ENCODE data around the gene PGA3.

Gene PGA3

DNA sequence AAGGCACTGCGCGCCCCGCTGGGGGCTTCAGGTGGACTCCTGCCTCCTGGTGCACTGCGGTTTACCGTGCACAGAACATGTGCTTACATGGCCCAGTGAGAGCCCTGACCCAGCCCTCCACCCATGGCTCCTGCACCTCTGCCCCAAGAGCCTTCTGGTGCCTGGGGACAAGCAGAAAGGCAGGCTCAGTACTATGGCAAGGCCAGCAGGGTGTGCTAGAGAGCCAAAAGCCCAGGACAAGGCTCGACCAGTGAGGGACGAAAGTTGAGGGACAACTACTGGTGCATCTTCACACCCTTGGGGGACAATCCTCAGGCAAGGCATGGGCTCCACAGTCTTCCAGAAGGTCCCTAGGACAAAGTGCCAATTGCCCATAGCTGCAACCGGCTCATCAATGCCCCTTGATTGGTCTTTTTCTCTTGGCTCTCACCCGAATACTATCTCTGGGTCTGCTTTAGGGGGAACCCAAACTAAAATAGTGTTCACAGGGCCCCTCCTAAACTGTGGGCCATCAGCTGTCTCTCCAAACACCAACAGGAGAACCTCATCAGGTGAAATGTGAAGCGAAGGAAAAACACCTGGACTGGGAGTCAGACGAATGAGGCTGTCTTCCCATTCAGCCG lies 51.2 kb downstream of the PGA3 start:
- DNase-seq: no peak

DNA sequence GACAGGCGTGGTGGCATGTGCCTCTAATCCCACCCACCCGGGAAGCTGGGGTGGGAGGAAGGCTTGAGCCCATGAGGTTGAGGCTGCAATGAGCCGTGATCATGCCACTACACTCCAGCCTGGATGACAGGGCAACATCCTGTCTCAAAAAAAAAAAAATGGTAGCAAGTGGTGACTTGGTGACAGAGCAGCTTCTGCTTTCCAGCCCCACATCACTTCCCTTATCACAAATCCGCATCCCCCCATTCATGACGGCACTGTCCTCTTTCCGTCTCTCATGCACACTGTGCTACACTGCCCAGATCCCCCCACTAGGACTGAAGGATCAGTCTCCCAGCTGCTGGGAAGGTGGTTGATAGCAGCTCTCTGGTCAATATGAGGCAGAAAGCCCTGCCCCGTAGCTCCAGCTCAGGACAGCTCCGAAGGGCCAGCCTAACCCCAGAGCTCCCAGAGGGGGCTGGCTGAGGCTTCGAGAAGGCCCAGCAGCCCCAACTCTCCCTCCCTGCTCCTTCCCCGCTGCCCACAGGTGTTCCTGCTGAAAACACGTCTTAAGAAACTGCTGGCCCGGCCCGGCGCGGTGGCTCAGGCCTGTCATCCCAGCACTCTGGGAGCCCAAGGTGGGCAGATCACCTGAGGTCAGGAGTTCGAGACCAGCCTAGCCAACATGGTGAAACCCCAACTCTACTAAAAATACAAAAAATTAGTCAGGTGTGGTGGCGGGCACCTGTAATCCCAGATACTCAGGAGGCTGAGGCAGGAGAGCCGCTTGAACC lies 53.6 kb downstream of the PGA3 start:
- no peak for DNase-seq

DNA sequence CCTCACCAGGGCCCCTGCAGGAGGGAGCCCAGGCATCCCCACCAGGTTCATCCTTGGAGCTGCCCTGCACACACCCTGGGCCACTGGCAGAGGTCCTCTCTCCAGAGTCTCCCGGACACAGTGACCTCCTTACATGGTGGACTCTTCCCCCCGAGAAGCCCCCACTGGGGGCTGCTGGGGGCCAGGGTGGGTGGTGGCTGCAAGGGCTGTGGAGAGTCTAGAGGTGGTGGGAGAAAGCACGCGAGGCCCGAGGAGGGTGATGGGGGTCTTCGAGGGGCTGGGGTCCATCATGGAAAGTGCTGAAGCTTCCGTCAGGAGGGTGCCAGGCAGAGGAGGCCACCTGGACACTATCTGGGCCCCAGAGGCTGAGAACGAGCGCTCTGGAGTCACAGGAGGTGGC lies 55.2 kb downstream of the PGA3 start:
- no peak for DNase-seq

DNA sequence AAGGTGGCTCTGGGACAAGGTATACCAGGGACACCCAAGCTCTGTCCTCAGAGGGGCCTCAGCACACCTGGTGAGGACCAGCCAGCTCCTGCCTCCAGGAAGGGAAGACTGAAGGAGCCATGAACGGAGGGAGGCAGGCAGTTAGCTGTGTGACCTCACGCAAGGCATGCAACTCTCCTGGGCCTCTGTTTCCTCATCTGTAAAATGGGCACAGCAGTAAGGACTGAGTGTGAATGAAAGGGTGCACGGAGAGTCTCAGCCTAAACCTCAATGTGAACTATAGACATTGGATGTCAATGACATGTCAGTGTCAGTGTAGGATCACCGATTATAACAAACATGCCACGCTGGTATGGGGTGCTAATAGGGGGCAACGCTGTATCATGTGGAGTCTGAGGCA lies 56.0 kb downstream of the PGA3 start:
- no peak for DNase-seq
